Esophagus muscularis mucosa (tissue), 4 donors: ENCODE results near the gene AGAP3.

Experiments
- CTCF ChIP-seq, 3 experiments: fragments of 200-600 bp in 2 of 3; fragments of 450-650 bp in 1 of 3; sonication (generic) in 2 of 3; IDR thresholded peaks; one replicate each; pipeline ENCODE4 v1.5.1; 2017 to 2019; ENCODE audit warnings: antibody characterized with exemption in 3 of 3, mild to moderate bottlenecking in 2 of 3, moderate library complexity in 1 of 3
- EP300 ChIP-seq: sonication (generic); formaldehyde crosslinking; IDR thresholded peaks from one replicate; pipeline ENCODE4 v1.6.1; 2017; ENCODE audit warnings: antibody characterized with exemption
- POLR2A ChIP-seq: fragments of 450-650 bp; IDR thresholded peaks from one replicate; pipeline ENCODE4 v1.6.1; 2017; ENCODE audit warnings: antibody characterized with exemption, moderate library complexity, mild to moderate bottlenecking, low read depth
- POLR2AphosphoS5 ChIP-seq, 2 donors: sonication (generic); formaldehyde crosslinking; IDR thresholded peaks; one replicate each; pipeline ENCODE4 v1.6.1; 2017; ENCODE audit warnings: antibody characterized with exemption in 2 of 2

DNA sequence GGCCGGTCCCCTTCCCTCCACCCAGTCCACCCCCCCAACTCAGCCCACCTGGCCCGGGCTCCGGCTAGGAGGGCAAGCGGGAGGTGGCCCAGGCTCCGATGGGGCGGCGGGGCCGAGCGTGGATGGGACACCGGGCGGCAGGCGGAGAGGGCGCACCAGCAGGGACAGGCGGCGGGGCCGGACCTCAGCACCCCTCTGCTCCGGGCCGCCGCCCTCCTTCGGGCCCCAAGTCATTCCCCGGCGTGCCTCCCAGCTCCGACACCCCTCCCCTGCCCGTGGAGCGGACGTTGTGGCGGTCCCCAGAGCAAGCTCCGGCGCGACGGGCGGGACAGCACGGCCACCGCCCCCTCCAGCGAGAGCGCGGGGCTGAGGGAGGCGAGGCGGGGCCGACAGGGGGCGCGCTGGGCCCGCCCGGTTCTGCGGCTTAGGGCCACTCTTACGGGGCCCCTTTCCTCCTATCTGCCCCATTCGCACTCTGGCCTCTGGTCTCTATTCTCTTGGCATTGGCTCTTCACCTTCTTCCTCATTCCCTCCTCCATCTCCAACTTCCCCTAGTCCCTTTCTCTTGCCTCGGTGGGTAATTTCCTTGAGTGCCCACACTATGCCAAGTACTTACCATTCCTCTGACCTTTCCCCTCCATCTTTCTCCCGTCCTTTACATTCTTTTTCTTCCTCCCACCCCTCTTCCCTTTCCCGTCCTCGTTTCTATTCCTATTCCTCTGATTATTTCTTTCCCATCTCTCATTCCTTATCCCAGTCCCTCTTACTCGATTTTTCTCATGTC lies 81.9 kb downstream of the AGAP3 start:
- TF ChIP-seq EP300 = no peak
- no peak for TF ChIP-seq POLR2A
- TF ChIP-seq CTCF (IDR thresholded peaks at IDR 0.05) = peak; percentile 40 to 65 (median 41)
- TF ChIP-seq POLR2AphosphoS5 (IDR thresholded peaks at IDR 0.05) = no peak
